NCI-H2227 treated with DMSO at 0.1 percent for 48 hours (cell line): Measurements from ENCODE around the gene OR6B1.
"Not testable (repeated sequence)": the region's sequence is repeated elsewhere in the genome, so short reads cannot be mapped to it uniquely, and the experiment has no call there.

Experiments used
- DNase-seq: peaks from one replicate; lab custom pipeline; 2025; lab: John Stamatoyannopoulos, UW

OR6B1 gene

DNA sequence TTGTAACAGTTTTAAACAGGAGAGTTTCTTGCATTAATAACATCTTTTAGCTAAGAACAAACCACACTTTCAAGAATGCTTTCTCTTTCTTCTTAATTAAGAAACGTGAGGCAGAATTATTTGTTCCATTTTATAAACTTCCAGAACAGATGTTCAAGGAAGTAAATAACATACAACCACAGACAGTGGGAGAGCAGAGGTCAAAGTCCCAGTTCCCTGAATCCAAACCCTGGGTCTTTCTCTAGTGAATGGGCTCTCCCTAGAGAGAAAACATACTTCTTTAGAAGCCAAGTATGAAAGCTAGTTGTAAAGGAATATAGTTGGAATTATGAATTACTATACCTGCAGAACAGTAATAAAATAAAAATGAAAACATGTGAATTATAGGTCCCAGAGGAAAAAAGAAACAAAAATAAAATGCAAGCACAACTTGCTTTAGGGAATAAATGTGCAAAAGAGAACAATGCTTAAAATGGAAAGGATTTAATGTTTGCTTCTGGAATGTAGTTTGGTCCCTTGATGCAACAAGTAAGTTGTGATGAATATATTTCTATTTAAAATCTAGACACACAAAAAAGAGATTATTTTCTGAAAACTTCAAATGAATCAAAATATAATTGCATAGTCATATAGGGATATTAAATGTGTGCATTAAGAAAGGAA, 6.0 kb downstream of the OR6B1 start:
- DNase-seq: no peak

DNA sequence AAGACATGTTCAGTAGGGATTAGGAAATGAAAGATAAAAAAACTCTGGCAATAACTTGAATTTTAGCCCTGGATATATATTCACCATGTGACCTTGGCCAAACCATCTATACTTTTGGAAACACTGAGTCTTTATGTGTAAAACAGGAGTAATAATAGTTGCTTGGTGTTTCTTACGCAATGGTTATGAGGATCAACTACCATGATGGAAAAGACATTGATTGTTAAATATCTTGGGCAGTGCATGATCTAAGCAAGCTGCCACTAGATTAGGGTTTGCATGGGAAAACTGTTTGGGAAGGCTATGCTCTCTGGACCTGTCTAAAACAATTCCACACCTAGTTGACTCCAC, 6.5 kb downstream of the OR6B1 start:
- DNase-seq: no peak

DNA sequence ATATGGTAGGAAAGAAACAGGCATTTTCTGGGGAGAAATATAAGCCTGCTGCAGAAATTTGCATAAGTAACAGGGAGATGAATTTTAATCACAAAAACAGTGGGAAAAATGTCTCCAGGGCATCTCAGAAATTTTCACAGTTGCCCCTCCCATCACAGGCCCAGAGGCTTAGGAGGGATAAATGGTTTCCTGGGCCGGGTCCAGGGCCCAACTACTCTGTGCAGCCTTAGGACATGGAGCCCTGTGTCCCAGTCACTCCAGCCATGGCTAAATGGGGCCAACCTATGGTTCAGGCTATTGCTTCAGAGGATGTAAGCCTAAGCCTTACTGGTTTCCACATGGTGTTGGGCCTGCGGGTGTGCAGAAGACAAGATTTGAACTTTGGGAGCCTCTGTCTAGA, 9.2 kb downstream of the OR6B1 start:
- DNase-seq: no peak

DNA sequence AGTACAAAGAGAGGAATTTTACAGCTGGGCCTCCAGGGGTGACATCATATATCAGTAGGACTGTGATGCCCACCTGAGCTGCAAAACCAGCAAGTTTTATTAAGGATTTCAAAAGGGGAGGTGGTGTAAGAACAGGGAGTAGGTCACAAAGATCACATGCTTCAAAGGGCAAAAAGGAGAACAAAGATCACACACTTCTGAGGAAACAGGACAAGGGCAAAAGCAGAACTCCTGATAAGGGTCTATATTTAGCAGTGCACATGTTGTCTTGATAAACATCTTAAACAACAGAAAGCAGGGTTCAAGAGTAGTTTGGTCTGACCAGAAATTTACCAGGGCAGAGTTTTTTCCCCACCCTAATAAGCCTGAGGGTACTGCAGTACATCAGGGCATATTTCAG, 9.9 kb downstream of the OR6B1 start:
- not testable (repeated sequence) for DNase-seq

DNA sequence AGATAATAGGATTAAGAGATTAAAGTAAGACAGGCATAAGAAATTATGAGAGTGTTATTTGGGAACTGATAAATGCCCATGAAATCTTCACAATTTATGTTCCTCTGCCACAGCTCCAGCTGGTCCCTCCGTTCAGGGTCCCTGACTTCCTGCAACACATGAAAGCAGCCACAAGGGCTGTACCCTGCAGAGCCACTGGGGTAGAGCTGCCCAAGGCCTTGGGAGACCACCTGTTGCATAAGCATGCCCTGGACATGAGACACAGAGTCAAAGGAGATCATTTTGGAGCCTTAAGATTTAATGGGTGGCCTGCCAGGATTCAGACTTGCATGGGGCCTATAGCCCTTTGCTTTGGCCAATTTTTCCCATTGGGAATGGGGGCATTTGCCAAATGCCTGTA, 10.7 kb downstream of the OR6B1 start:
- not testable (repeated sequence) for DNase-seq

DNA sequence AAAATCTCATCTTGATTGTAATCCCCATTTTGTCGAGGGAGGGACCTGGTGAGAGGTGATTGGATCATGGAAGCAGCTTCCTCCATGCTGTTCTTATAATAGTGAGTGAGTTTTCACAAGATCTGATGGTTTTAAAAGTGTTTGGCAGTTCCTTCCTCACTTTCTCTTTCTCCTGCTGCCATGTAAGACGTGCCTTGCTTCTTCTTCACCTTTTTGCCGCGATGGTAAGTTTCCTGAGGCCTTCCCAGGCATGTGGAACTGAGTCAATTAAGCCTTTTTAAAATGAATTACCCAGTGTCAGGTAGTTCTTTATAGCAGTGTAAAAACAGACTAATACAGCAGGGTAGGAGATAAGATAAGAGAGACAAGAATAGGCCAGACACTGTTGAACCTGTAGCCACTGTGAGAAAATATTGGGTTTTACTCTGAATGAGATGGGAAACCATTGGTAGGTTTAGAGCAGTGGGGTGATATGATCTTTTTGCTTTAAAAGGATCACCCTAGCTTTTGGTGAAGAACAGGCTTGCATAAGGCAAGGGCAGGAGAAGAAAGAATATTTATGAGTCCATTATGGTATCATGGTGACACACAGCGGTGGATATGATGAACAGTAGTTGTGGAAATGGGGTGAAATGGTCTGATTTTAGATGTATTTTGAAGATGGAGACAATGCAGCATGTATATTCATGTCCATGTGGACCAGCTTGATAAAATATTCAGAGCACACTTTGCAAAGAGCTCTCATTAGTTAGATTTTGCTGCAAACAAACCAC, 11.5 kb downstream of the OR6B1 start:
- DNase-seq: no peak

- no peak for DNase-seq
Measured at GRCh38 chr7:144018065-144018464, 17.9 kb downstream of the OR6B1 start.

DNA sequence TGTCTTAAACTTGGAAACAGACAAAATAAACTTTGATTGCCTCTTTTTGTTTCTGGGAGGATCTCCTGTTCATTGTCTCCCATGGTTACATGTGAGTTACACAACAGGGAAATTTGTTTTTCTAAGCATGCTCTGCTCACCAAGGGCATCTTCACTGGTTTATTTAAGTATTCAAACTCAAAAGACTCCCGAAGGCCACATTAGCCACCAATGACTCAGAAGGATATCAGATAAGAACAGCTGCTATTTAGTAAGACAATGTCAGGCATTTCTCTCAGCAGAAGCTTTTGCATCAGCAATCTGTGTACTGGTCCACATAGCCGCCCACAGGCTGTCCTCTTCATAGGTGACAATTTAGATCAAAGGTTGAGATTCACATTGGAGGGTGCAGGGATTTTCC, 19.3 kb downstream of the OR6B1 start:
- no peak for DNase-seq

DNA sequence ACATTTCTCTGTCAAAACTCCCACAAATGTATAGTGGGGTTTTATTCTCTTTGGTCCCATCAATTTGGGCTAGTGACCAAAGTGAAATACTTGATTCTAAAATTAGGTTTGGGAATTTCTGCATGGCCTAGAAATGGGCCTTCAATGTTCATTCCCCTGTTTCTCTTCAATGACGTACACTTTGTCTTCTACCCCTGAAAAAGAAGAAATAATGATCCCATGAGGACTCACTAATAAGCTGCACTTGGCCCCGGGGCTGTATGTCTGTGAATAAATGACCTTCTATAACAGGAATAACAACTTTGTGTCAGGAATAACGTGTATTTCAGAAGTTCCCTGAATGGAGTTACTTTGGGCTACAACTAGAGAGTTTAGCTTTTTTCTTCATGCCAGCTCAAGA, 20.2 kb downstream of the OR6B1 start:
- DNase-seq: no peak

GRCh38 chr7:144022169-144022568, 22.0 kb downstream of the OR6B1 start:
- no peak for DNase-seq

- DNase-seq: no peak
Measured at GRCh38 chr7:144023171-144023827, 23.2 kb downstream of the OR6B1 start.

GRCh38 chr7:144024213-144024612, 24.1 kb downstream of the OR6B1 start:
- DNase-seq: no peak

GRCh38 chr7:144026203-144026883, 26.2 kb downstream of the OR6B1 start:
- no peak for DNase-seq

- peak; percentile 0 for DNase-seq
Measured at GRCh38 chr7:144027070-144027469, 26.9 kb downstream of the OR6B1 start.

DNA sequence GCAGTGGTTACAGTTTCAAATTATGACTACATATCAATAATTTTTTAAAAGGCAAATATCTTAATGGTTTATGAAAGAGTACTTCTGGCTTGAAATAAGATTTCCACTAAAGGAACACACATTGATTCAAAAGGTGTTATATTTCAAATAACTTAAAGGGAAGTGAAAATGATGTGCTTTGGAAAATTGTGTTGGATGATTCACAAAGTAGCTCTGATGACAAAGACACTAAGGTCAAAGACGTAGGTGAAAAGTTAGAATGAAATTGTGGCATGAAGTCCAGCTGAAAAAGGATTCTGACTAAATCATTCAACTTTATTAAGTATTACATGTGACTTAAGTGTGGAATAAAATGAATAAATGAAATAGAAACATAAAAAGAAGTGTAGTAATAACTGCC, 27.9 kb downstream of the OR6B1 start:
- DNase-seq: no peak

GRCh38 chr7:144028547-144028946, 28.4 kb downstream of the OR6B1 start:
- no peak for DNase-seq

GRCh38 chr7:144032516-144032915, 32.4 kb downstream of the OR6B1 start:
- no peak for DNase-seq

DNA sequence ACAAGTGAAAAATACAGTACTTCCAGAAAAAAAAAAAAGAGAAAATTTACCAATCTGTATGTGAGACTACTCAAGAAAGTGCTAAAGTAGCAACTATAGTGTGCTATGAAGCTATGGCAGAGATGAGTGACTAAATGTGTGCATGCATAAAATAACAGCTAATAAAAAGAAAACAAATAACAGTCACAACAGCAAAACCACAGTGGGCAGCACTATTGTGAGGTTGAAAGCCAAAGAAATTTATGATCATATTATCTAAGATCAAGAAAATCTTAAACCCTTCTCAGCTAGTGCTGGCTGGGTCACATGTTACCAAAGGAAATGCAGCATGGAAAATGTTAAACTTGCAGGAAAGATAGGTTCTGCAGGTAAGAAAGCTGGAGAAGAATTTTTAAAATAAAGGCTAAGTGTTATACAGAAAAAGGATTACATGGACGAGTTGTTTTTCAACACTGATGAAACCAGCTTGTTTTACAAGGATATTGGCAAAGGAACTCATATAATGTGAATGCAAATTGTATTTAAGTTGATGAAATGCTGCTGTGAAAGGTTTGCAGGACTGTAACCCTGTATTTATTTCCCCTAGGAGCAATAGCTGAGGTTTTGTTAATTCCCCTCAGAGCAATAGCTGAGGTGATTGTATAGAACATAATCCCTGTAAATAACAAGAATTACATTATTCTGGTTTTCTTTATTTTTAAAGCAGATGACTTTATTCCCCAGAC, 33.0 kb downstream of the OR6B1 start:
- DNase-seq: no peak

- DNase-seq: no peak
Measured at GRCh38 chr7:144035385-144035784, 35.3 kb downstream of the OR6B1 start.

GRCh38 chr7:144036302-144036885, 36.3 kb downstream of the OR6B1 start:
- no peak for DNase-seq

GRCh38 chr7:144037414-144038035, 37.4 kb downstream of the OR6B1 start:
- DNase-seq: no peak
